Suprapubic skin (tissue), 4 donors: ENCODE measurements around the gene ELAVL1. TPM values are rescaled to one million over a fixed set of nuclear protein-coding genes. Genes with fewer than 3 reads are reported as not detected.
A peak's percentile ranks its signal among the peaks of the same experiment; 100 is the strongest.

Source experiments
- DNase-seq, 2 donors: peaks; one replicate each; pipeline ENCODE4 v3.0.0-alpha.2; 2019; ENCODE audit warnings: low spot score in 2 of 2
- H3K27ac ChIP-seq: fragments of 200-600 bp; sonication (generic); one replicate; pipeline ENCODE4 v1.5.1; 2019
- H3K27me3 ChIP-seq: fragments of 200-600 bp; sonication (generic); one replicate; pipeline ENCODE4 v1.5.1; 2019
- H3K36me3 ChIP-seq: fragments of 200-600 bp; sonication (generic); one replicate; pipeline ENCODE4 v1.5.1; 2019
- H3K4me1 ChIP-seq: fragments of 200-600 bp; sonication (generic); one replicate; pipeline ENCODE4 v1.5.1; 2019
- H3K4me3 ChIP-seq: fragments of 200-600 bp; sonication (generic); one replicate; pipeline ENCODE4 v1.5.1; 2019; ENCODE audit warnings: mild to moderate bottlenecking
- H3K9me3 ChIP-seq: fragments of 200-600 bp; sonication (generic); one replicate; pipeline ENCODE4 v1.5.1; 2019
- EP300 ChIP-seq: sonication (generic); formaldehyde crosslinking; IDR thresholded peaks from one replicate; pipeline ENCODE4 v1.6.1; 2017; ENCODE audit warnings: antibody characterized with exemption
- POLR2A ChIP-seq, 2 donors: fragments of 450-650 bp; IDR thresholded peaks; one replicate each; pipeline ENCODE4 v1.6.1; 2017; ENCODE audit warnings: antibody characterized with exemption in 2 of 2, mild to moderate bottlenecking in 2 of 2, moderate library complexity in 2 of 2
- POLR2AphosphoS5 ChIP-seq, 3 donors: sonication (generic); formaldehyde crosslinking; IDR thresholded peaks; one replicate each; pipeline ENCODE4 v1.6.1; 2017; ENCODE audit warnings: antibody characterized with exemption in 3 of 3
- WGBS: methylation state at CpG from one replicate; pipeline ENCODE4 v1.1.5; 2018; 5-methylcytosine and 5-hydroxymethylcytosine counted together
- total RNA-seq, 4 donors: library from RNA; depleted of rRNA; stranded (reverse); fragments of >200 nt; gene quantifications; one replicate each; pipeline ENCODE4 v1.1.0, GENCODE V29; 2016
- TF ChIP-seq, protein P1 (sequence below), 2 donors: fragments of 200-600 bp in 1 of 2; fragments of 450-650 bp in 1 of 2; sonication (generic) in 1 of 2; IDR thresholded peaks; one replicate each; pipeline ENCODE4 v1.5.1; 2016 to 2019; ENCODE audit warnings: antibody characterized with exemption in 2 of 2, mild to moderate bottlenecking in 1 of 2, moderate library complexity in 1 of 2

ELAVL1 gene
- total RNA-seq, 4 donors from 2014 or later, result 32.4 to 38.2 (median 37.2) TPM

DNA sequence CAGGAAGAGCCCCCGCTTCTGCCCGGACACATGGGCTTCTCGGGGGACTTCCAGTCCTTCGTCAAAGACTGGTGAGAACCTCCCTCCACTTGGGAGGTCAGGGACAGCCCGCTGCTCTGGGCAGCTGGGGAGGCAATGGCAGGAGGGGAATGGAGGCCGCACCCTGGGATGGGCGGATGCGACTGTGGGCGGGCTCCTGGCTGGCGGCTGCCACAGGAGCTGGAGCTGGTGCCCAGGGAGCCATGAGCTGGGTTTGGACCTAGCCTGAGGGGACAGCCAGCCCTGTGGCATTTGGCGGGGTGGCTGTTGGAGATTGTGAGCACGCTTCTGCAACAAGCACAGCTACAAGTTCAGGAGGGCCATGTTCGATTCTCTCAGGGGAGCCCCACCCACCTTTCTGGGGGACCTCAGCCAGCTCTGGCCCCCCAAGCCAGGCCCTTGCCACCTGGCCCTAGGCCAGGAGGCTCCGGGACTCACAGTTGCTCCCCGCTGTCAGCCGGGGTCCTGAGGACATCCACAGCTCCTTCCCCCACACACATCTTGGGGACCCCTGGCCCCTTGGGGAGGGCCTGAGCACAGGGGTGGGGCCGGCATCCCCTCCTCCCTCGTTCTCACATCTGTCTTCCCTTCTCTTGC is 93.8 kb downstream of the ELAVL1 start:
- peaks cover 42% of the 10 kb centered on the region for H3K4me1 ChIP-seq
- DNase-seq, result peak in 1 of 2 donors; percentile 58
- H3K4me3 ChIP-seq, result no peak overlapping the region
- WGBS, result 90% methylated on average over 2 of the region's 18 CpGs
- peaks cover 25% of the 10 kb centered on the region for H3K27me3 ChIP-seq
- no peak overlapping the region for H3K27ac ChIP-seq
- H3K36me3 ChIP-seq, result peaks cover 46% of the 10 kb centered on the region
- TF ChIP-seq POLR2A (IDR thresholded peaks at IDR 0.05) (no peak), EP300 (no peak), POLR2AphosphoS5 (IDR thresholded peaks at IDR 0.05) (no peak)
- TF ChIP-seq, protein P1, sequence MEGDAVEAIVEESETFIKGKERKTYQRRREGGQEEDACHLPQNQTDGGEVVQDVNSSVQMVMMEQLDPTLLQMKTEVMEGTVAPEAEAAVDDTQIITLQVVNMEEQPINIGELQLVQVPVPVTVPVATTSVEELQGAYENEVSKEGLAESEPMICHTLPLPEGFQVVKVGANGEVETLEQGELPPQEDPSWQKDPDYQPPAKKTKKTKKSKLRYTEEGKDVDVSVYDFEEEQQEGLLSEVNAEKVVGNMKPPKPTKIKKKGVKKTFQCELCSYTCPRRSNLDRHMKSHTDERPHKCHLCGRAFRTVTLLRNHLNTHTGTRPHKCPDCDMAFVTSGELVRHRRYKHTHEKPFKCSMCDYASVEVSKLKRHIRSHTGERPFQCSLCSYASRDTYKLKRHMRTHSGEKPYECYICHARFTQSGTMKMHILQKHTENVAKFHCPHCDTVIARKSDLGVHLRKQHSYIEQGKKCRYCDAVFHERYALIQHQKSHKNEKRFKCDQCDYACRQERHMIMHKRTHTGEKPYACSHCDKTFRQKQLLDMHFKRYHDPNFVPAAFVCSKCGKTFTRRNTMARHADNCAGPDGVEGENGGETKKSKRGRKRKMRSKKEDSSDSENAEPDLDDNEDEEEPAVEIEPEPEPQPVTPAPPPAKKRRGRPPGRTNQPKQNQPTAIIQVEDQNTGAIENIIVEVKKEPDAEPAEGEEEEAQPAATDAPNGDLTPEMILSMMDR (IDR thresholded peaks at IDR 0.05), result no peak
- no peaks in the 10 kb centered on the region for H3K9me3 ChIP-seq

DNA sequence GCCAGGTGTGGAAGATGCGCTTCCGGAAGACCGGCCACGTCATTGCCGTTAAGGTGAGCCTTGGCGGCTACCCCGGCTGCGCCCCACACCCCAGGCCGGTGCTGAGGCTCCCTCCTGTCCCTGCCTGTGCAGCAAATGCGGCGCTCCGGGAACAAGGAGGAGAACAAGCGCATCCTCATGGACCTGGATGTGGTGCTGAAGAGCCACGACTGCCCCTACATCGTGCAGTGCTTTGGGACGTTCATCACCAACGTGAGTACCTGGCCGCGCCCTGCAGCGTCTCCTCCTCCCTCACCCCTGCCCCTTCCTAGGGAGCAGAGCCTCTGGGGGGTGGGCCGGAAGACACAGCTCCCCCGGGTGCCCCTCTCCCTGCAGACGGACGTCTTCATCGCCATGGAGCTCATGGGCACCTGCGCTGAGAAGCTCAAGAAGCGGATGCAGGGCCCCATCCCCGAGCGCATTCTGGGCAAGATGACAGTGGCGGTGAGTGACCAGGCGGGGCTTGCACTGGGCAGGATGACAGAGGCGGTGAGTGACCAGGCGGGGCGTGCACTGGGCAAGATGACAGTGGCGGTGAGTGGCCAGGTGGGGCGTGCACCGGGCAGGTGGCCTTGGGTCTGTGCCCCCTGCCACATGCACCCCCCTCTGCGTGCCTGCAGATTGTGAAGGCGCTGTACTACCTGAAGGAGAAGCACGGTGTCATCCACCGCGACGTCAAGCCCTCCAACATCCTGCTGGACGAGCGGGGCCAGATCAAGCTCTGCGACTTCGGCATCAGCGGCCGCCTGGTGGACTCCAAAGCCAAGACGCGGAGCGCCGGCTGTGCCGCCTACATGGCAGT is 94.9 kb downstream of the ELAVL1 start:
- no peak overlapping the region for H3K4me3 ChIP-seq
- 100% methylated on average over 10 of the region's 54 CpGs for WGBS
- no peaks in the 10 kb centered on the region for H3K9me3 ChIP-seq
- TF ChIP-seq POLR2A (IDR thresholded peaks at IDR 0.05) (no peak), POLR2AphosphoS5 (IDR thresholded peaks at IDR 0.05) (no peak), EP300 (no peak)
- TF ChIP-seq, protein P1 (IDR thresholded peaks at IDR 0.05), result no peak
- H3K36me3 ChIP-seq, result peaks cover 51% of the 10 kb centered on the region
- H3K27ac ChIP-seq, result no peak overlapping the region
- DNase-seq, result peak in 1 of 2 donors; percentile 60
- H3K4me1 ChIP-seq, result peaks cover 42% of the 10 kb centered on the region
- peaks cover 14% of the 10 kb centered on the region for H3K27me3 ChIP-seq

DNA sequence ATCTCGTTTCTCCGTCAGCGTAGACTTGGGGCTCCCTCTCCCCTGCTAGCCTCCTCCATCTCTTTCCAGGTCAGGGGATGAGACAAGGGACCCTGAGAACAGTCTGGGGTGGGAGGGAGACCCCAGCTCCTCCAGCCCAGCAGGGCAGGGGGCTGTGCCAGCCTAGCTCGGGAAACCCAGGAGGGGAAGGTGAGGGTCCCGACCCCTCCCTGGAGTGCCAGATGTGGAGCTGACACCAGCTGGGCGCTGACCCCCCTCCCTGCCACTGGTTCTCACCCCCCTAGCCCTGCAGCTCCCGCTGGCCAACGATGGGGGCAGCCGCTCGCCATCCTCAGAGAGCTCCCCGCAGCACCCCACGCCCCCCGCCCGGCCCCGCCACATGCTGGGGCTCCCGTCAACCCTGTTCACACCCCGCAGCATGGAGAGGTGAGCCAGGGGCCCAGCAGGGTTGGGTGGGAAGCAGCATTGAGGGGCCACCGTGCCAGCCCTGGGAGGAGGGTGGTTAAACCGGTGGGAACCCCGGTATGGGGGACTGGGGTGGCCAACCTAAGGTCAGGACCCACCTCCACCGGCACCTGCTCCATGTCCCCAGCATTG is 95.9 kb downstream of the ELAVL1 start:
- H3K36me3 ChIP-seq, result peaks cover 51% of the 10 kb centered on the region
- no peak overlapping the region for H3K27ac ChIP-seq
- H3K4me1 ChIP-seq, result peaks cover 50% of the 10 kb centered on the region
- H3K27me3 ChIP-seq, result peaks cover 4% of the 10 kb centered on the region
- DNase-seq, result peak in 1 of 2 donors; percentile 58
- WGBS, result 91% methylated on average over 12 of the region's 21 CpGs
- H3K9me3 ChIP-seq, result no peaks in the 10 kb centered on the region
- TF ChIP-seq POLR2A (IDR thresholded peaks at IDR 0.05) (no peak), EP300 (no peak), POLR2AphosphoS5 (IDR thresholded peaks at IDR 0.05) (no peak)
- TF ChIP-seq, protein P1 (IDR thresholded peaks at IDR 0.05), result no peak
- no peak overlapping the region for H3K4me3 ChIP-seq

DNA sequence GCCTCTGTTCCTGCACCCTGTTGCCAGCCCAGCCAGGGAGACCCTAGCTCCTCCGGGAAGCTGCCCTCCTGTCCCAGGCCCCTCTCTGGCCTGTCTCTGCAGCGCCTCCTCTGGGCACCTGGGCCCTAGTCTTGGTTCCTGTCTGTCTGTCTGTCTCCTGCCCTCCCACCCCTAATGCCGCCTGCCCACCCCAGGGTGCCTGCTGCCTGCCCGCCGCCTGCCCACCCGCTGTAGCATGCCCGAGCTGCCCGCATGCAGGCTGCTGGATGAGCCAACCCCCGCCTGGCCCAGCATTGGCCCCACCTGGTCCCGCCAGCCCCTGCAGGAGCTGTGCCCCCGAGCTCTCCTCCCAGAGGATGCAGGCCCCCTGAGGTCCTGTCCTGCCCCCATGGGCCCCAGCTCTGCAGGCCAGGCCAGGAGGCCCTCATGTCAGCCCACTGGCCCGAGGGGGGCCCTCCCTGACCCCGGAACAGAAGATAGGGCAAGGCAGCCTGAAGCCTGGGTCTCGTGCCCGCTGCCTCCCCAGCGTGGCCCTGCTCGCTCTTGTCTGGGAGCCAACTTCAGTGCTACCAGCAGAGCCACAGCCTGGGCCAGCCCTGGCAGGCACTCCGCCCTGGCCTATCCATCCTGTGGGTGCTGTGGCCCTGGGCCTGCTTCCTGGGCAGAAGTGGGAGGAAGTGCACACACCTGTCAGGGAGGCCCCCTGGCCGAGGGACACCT is 96.5 kb downstream of the ELAVL1 start:
- TF ChIP-seq EP300, result no peak
- TF ChIP-seq, protein P1 (IDR thresholded peaks at IDR 0.05), result no peak
- TF ChIP-seq POLR2AphosphoS5 (IDR thresholded peaks at IDR 0.05), result no peak
- no peak for TF ChIP-seq POLR2A (IDR thresholded peaks at IDR 0.05)
- WGBS, result 75% methylated on average over 11 of the region's 19 CpGs
- no peak overlapping the region for H3K27ac ChIP-seq
- no peaks in the 10 kb centered on the region for H3K27me3 ChIP-seq
- peaks cover 51% of the 10 kb centered on the region for H3K36me3 ChIP-seq
- DNase-seq, result peak in 1 of 2 donors; percentile 65
- no peaks in the 10 kb centered on the region for H3K9me3 ChIP-seq
- H3K4me3 ChIP-seq, result no peak overlapping the region
- H3K4me1 ChIP-seq, result peaks cover 54% of the 10 kb centered on the region

Other genes starting within 250 kb of the ELAVL1 start
- not detected for gene CLEC4M, start 242.4 kb downstream of the ELAVL1 start, total RNA-seq
- gene EVI5L, start 175.4 kb downstream of the ELAVL1 start, total RNA-seq, result 10 to 100 TPM; 17.2 to 29.4 (median 25.6) TPM
- 1 to 10 TPM in 1 of 4 donors, under 1 TPM in 3; 0.26 to 1.1 (median 0.74) TPM for gene PRR36, start 131.3 kb downstream of the ELAVL1 start, total RNA-seq
- gene LRRC8E, start 117.1 kb downstream of the ELAVL1 start, total RNA-seq, result 10 to 100 TPM; 15.2 to 41.6 (median 30.9) TPM
- gene MAP2K7, start 101.8 kb downstream of the ELAVL1 start, total RNA-seq, result 10 to 100 TPM; 25.1 to 52.4 (median 29.3) TPM
- not detected for gene TGFBR3L, start 90.8 kb downstream of the ELAVL1 start, total RNA-seq
- 10 to 100 TPM; 11.1 to 22.3 (median 19.6) TPM for gene SNAPC2, start 85.3 kb downstream of the ELAVL1 start, total RNA-seq
- gene CTXN1, start 79.5 kb downstream of the ELAVL1 start, total RNA-seq, result 1 to 10 TPM; 1.2 to 3.6 (median 2.6) TPM
- 10 to 100 TPM; 34.6 to 85.1 (median 54.5) TPM for gene TIMM44, start 62.0 kb downstream of the ELAVL1 start, total RNA-seq
- not detected for gene CCL25, start 47.1 kb upstream of the ELAVL1 start, total RNA-seq
- under 1 TPM in 2 of 4 donors, not detected in 2; 0.05 to 0.17 TPM for gene FBN3, start 144.0 kb upstream of the ELAVL1 start, total RNA-seq
- 100 to 1,000 TPM in 3 of 4 donors, 10 to 100 TPM in 1; 84.6 to 132 (median 118) TPM for gene CERS4, start 203.7 kb upstream of the ELAVL1 start, total RNA-seq